ENCODE data around the gene TBC1D20. TPM values are rescaled to one million over a fixed set of nuclear protein-coding genes. Genes with fewer than 3 reads are reported as not detected.

Gene TBC1D20
- total RNA-seq, 1 donor from 2014 or later, result 40.6 TPM

DNA sequence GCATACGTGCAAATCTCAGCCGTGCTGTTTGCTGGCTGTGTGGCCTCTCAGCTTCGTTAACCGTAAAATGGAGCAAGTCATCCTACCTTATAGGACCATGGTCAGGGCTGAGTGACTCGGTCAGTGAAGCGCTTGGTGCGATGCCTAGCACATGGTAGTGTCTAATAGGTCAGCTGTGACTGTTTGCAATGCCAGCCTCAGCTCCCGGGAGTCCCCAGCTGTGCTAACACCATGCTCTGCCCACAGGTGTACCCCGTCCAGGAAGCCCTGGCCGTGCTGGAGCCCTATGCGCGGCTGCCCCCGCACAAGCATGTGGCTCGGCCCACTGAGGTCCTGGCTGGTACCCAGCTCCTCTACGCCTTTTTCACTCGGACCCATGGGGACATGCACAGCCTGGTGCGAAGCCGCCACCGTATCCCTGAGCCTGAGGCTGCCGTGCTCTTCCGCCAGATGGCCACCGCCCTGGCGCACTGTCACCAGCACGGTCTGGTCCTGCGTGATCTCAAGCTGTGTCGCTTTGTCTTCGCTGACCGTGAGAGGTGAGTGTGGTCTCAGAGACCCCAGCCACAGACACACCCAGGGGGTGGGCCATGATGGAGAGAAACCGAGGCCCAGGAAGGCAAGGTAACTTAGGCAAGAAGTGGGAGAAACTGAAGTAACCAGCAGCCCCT, 71.2 kb downstream of the TBC1D20 start:
- no peaks in the 10 kb centered on the region for H3K36me3 ChIP-seq (ENCODE audit: insufficient read depth, low read length)
- no peak for FAIRE-seq
- H3K27ac Mint-ChIP-seq (ENCODE audit: unreplicated experiment), result no peak overlapping the region

DNA sequence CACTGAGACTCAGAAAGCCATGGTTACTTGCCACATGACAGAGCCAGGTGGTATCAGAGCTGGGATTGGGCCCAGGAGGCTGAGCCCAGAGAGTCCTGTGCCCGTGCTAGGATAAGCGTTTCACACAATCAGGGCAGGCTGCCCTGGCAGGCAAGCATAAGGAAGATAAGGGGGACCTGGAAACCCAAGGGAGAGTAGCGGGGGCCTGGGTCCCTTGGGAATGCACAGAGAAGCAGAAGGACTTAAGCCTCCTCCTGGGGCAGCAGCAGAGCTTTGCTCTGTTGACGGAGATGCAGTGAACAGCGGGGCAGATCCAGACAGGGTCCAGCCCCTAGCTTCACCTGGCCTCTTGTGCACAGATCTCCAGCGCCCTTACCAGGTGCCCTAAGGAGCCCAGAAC, 73.1 kb downstream of the TBC1D20 start:
- Mint-ChIP-seq H3K4me3 (ENCODE audit: unreplicated experiment) (no peak overlapping the region), H3K36me3 (ENCODE audit: low read depth, unreplicated experiment) (peaks cover 30% of the 10 kb centered on the region), H3K4me1 (ENCODE audit: low read depth, unreplicated experiment) (no peaks in the 10 kb centered on the region), H3K27ac (ENCODE audit: unreplicated experiment) (no peak overlapping the region), H3K9me3 (ENCODE audit: unreplicated experiment) (peaks cover 3% of the 10 kb centered on the region), H3K27me3 (ENCODE audit: low read depth, unreplicated experiment) (no peaks in the 10 kb centered on the region)
- no peak overlapping the region for H2AFZ ChIP-seq (ENCODE audit: low read depth, low read length)
- peaks cover under 1% of the 10 kb centered on the region for H4K20me1 ChIP-seq (ENCODE audit: insufficient read depth, low read length)
- FAIRE-seq, result no peak
- no peaks in the 10 kb centered on the region for H3K79me2 ChIP-seq (ENCODE audit: insufficient read depth, low read length)
- H3K9me3 ChIP-seq (ENCODE audit: insufficient read depth, low read depth, low read length), result no peaks in the 10 kb centered on the region
- H3K9ac ChIP-seq (ENCODE audit: low read length), result no peak overlapping the region
- no peak overlapping the region for H3K4me2 ChIP-seq (ENCODE audit: low read length)
- TF ChIP-seq, protein P1, sequence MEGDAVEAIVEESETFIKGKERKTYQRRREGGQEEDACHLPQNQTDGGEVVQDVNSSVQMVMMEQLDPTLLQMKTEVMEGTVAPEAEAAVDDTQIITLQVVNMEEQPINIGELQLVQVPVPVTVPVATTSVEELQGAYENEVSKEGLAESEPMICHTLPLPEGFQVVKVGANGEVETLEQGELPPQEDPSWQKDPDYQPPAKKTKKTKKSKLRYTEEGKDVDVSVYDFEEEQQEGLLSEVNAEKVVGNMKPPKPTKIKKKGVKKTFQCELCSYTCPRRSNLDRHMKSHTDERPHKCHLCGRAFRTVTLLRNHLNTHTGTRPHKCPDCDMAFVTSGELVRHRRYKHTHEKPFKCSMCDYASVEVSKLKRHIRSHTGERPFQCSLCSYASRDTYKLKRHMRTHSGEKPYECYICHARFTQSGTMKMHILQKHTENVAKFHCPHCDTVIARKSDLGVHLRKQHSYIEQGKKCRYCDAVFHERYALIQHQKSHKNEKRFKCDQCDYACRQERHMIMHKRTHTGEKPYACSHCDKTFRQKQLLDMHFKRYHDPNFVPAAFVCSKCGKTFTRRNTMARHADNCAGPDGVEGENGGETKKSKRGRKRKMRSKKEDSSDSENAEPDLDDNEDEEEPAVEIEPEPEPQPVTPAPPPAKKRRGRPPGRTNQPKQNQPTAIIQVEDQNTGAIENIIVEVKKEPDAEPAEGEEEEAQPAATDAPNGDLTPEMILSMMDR (IDR thresholded peaks at IDR 0.05; ENCODE audit: insufficient read depth, low read depth, low read length), result no peak
- no peak for TF ChIP-seq EZH2 (IDR thresholded peaks at IDR 0.05; ENCODE audit: insufficient read depth, low read length)
- H3K27ac ChIP-seq (ENCODE audit: low read depth, low read length), result no peak overlapping the region
- no peaks in the 10 kb centered on the region for H3K4me1 ChIP-seq (ENCODE audit: insufficient read depth, low read length)
- no peak overlapping the region for H3K4me3 ChIP-seq (ENCODE audit: insufficient read depth, low read depth, low read length)
- no peak for DNase-seq (ENCODE audit: low read depth)
- no peaks in the 10 kb centered on the region for H3K36me3 ChIP-seq (ENCODE audit: insufficient read depth, low read length)
- H3K27me3 ChIP-seq (ENCODE audit: insufficient read depth, low read length), result no peaks in the 10 kb centered on the region

More for the DNA sequence above, 71.2 kb downstream of the TBC1D20 start:
- Mint-ChIP-seq H3K4me3 (ENCODE audit: unreplicated experiment) (no peak overlapping the region), H3K27me3 (ENCODE audit: low read depth, unreplicated experiment) (no peaks in the 10 kb centered on the region), H3K4me1 (ENCODE audit: low read depth, unreplicated experiment) (no peaks in the 10 kb centered on the region), H3K9me3 (ENCODE audit: unreplicated experiment) (peaks cover 3% of the 10 kb centered on the region), H3K36me3 (ENCODE audit: low read depth, unreplicated experiment) (peaks cover 29% of the 10 kb centered on the region)
- Histone ChIP-seq H3K4me1 (ENCODE audit: insufficient read depth, low read length) (no peaks in the 10 kb centered on the region), H3K27ac (ENCODE audit: low read depth, low read length) (no peak overlapping the region), H2AFZ (ENCODE audit: low read depth, low read length) (no peak overlapping the region), H3K4me2 (ENCODE audit: low read length) (no peak overlapping the region), H3K79me2 (ENCODE audit: insufficient read depth, low read length) (no peaks in the 10 kb centered on the region), H3K9ac (ENCODE audit: low read length) (no peak overlapping the region), H4K20me1 (ENCODE audit: insufficient read depth, low read length) (no peaks in the 10 kb centered on the region), H3K4me3 (ENCODE audit: insufficient read depth, low read depth, low read length) (no peak overlapping the region), H3K9me3 (ENCODE audit: insufficient read depth, low read depth, low read length) (no peaks in the 10 kb centered on the region), H3K27me3 (ENCODE audit: insufficient read depth, low read length) (no peaks in the 10 kb centered on the region)
- TF ChIP-seq, protein P1 (IDR thresholded peaks at IDR 0.05; ENCODE audit: insufficient read depth, low read depth, low read length), result no peak
- TF ChIP-seq EZH2 (IDR thresholded peaks at IDR 0.05; ENCODE audit: insufficient read depth, low read length), result no peak
- DNase-seq (ENCODE audit: low read depth), result no peak

Measured in astrocyte (in vitro differentiated cells and primary cell).